Medulla oblongata (tissue), 1 donor: ENCODE results near the gene NUPR2.
A peak's percentile ranks its signal among the peaks of the same experiment; 100 is the strongest.
"Not testable (repeated sequence)": the region's sequence is repeated elsewhere in the genome, so short reads cannot be mapped to it uniquely, and the experiment has no call there.

Experiments
- DNase-seq: peaks from one replicate; pipeline ENCODE4 v3.0.0-alpha.2; 2015; ENCODE audit errors: extremely low spot score

Gene NUPR2

GRCh38 chr7:56086761-56087160 lies 29.5 kb downstream of the NUPR2 start:
- DNase-seq, result no peak

GRCh38 chr7:56083150-56083785 lies 32.9 kb downstream of the NUPR2 start:
- peak; percentile 75 for DNase-seq

GRCh38 chr7:56081626-56082340 lies 34.4 kb downstream of the NUPR2 start:
- DNase-seq, result no peak

GRCh38 chr7:56080726-56081435 lies 35.3 kb downstream of the NUPR2 start:
- not testable (repeated sequence) for DNase-seq

- DNase-seq, result peak; percentile 92
Measured at GRCh38 chr7:56079450-56080185, 36.6 kb downstream of the NUPR2 start.

- no peak for DNase-seq
Measured at GRCh38 chr7:56078196-56078595, 38.0 kb downstream of the NUPR2 start.

- DNase-seq, result no peak
Measured at GRCh38 chr7:56077681-56078080, 38.5 kb downstream of the NUPR2 start.

GRCh38 chr7:56074371-56074791 lies 41.8 kb downstream of the NUPR2 start:
- peak; percentile 87 for DNase-seq

GRCh38 chr7:56066376-56066775 lies 49.8 kb downstream of the NUPR2 start:
- DNase-seq, result not testable (repeated sequence)
